Stomach (tissue), 4 donors: ENCODE results near the gene ALG5.

Source experiments
- EP300 ChIP-seq: sonication (generic); formaldehyde crosslinking; IDR thresholded peaks from one replicate; pipeline ENCODE4 v1.6.1; 2017; ENCODE audit warnings: antibody characterized with exemption
- POLR2A ChIP-seq, 4 donors: fragments of 450-650 bp; IDR thresholded peaks; one replicate each; pipeline ENCODE4 v1.6.1; 2016; ENCODE audit warnings: antibody characterized with exemption in 4 of 4, control low read depth in 2 of 4, mild to moderate bottlenecking in 1 of 4, moderate library complexity in 1 of 4
- POLR2AphosphoS5 ChIP-seq, 3 donors: sonication (generic); formaldehyde crosslinking; IDR thresholded peaks; one replicate each; pipeline ENCODE4 v1.6.1; 2016; ENCODE audit warnings: antibody characterized with exemption in 3 of 3
- TF ChIP-seq, protein P1 (sequence below), 7 experiments: fragments of 450-650 bp in 4 of 7; fragments of 200-600 bp in 3 of 7; sonication (generic) in 3 of 7; IDR thresholded peaks; one replicate each; pipeline ENCODE4 v1.5.1; 2016 to 2019; ENCODE audit warnings: antibody characterized with exemption in 7 of 7, control low read depth in 2 of 7, mild to moderate bottlenecking in 1 of 7

DNA sequence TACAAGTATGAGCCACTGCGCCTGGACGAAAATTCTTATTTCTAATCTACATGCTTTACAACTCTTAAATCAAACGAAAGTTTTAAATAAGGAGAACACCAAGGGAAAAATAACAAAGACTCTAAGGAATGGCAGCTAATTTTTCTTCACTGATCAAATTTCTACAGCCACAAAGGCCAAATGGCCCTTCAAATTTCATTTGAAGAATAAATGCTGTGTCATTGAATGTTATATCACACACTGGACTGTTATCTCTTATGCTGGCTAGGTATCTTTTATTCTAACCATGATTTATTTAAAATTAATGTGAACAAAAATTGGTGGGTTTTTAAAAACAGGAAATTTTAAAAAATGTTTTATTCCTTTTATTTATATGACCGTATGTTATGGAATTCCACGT, 93.2 kb downstream of the ALG5 start:
- TF ChIP-seq, protein P1, sequence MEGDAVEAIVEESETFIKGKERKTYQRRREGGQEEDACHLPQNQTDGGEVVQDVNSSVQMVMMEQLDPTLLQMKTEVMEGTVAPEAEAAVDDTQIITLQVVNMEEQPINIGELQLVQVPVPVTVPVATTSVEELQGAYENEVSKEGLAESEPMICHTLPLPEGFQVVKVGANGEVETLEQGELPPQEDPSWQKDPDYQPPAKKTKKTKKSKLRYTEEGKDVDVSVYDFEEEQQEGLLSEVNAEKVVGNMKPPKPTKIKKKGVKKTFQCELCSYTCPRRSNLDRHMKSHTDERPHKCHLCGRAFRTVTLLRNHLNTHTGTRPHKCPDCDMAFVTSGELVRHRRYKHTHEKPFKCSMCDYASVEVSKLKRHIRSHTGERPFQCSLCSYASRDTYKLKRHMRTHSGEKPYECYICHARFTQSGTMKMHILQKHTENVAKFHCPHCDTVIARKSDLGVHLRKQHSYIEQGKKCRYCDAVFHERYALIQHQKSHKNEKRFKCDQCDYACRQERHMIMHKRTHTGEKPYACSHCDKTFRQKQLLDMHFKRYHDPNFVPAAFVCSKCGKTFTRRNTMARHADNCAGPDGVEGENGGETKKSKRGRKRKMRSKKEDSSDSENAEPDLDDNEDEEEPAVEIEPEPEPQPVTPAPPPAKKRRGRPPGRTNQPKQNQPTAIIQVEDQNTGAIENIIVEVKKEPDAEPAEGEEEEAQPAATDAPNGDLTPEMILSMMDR (IDR thresholded peaks at IDR 0.05) = no peak
- TF ChIP-seq POLR2A (IDR thresholded peaks at IDR 0.05) (no peak), POLR2AphosphoS5 (IDR thresholded peaks at IDR 0.05) (no peak), EP300 (no peak)
